Measurements from ENCODE around the gene PTPRD.

- no peak for TF ChIP-seq POLR2A (IDR thresholded peaks at IDR 0.05)
- no peak for TF ChIP-seq CTCF (IDR thresholded peaks at IDR 0.05 in 8 of 11, conservative IDR thresholded peaks at IDR 0.05 in 3 of 11)
Observed at GRCh38 chr9:8857926-8858595, 1754.7 kb downstream of the PTPRD start.
